NOMO-1 treated with dmso at 0.1 percent for 144 hours (cell line): Measurements from ENCODE around the gene ADAM22.
"Not testable (repeated sequence)": the region's sequence is repeated elsewhere in the genome, so short reads cannot be mapped to it uniquely, and the experiment has no call there.

Source experiments
- DNase-seq: peaks from one replicate; lab custom pipeline; 2025; ENCODE audit not compliant: unreplicated experiment; lab: John Stamatoyannopoulos, UW

ADAM22 gene

GRCh38 chr7:87933953-87934698 is at the start of gene ADAM22:
ADAM22 (plus strand) TSS chr7:87934251; CDS start chr7:87934466, 215 bp downstream.
- DNase-seq = peak; percentile 97

GRCh38 chr7:87885018-87885417 is 49.0 kb upstream of the ADAM22 start:
- no peak for DNase-seq

- peak; percentile 25 for DNase-seq
Observed at GRCh38 chr7:87886875-87887274, 47.2 kb upstream of the ADAM22 start.

- DNase-seq = no peak
Observed at GRCh38 chr7:87895363-87895762, 38.7 kb upstream of the ADAM22 start.

GRCh38 chr7:87899255-87899654 is 34.8 kb upstream of the ADAM22 start:
- no peak for DNase-seq

- not testable (repeated sequence) for DNase-seq
Observed at GRCh38 chr7:87907136-87907906, 26.7 kb upstream of the ADAM22 start.

- not testable (repeated sequence) for DNase-seq
Observed at GRCh38 chr7:87908814-87909213, 25.2 kb upstream of the ADAM22 start.

GRCh38 chr7:87912121-87912520 is 21.9 kb upstream of the ADAM22 start:
- DNase-seq = peak; percentile 68

GRCh38 chr7:87918740-87919139 is 15.3 kb upstream of the ADAM22 start:
- no peak for DNase-seq

- no peak for DNase-seq
Observed at GRCh38 chr7:87919875-87920274, 14.2 kb upstream of the ADAM22 start.

GRCh38 chr7:87920578-87920977 is 13.5 kb upstream of the ADAM22 start:
- DNase-seq = no peak

- DNase-seq = not testable (repeated sequence)
Observed at GRCh38 chr7:87922759-87923395, 11.2 kb upstream of the ADAM22 start.

- DNase-seq = no peak
Observed at GRCh38 chr7:87926581-87927461, 7.2 kb upstream of the ADAM22 start.

GRCh38 chr7:87933605-87933952 is 472 bp upstream of the ADAM22 start:
- DNase-seq = no peak

- no peak for DNase-seq
Observed at GRCh38 chr7:87934699-87935383, 790 bp downstream of the ADAM22 start.

GRCh38 chr7:87935384-87935706 is 1.3 kb downstream of the ADAM22 start:
- DNase-seq = no peak

GRCh38 chr7:87941138-87941537 is 7.1 kb downstream of the ADAM22 start:
- DNase-seq = no peak

- no peak for DNase-seq
Observed at GRCh38 chr7:87944547-87944946, 10.5 kb downstream of the ADAM22 start.

GRCh38 chr7:87945926-87946325 is 11.9 kb downstream of the ADAM22 start:
- not testable (repeated sequence) for DNase-seq

- no peak for DNase-seq
Observed at GRCh38 chr7:87948371-87948770, 14.3 kb downstream of the ADAM22 start.
